H1 (cell line): Measurements from ENCODE around the gene APH1A. TPM values are rescaled to one million over a fixed set of nuclear protein-coding genes. Genes with fewer than 3 reads are reported as not detected.
A peak's percentile ranks its signal among the peaks of the same experiment; 100 is the strongest.

Source experiments
- CTCF ChIA-PET: fragments of 300-600 bp; sonication (Branson Sonifier 250); formaldehyde crosslinking; loops from one replicate; lab custom pipeline; 2021; ENCODE audit not compliant: partially characterized antibody; lab: Charles Lee
- POLR2A ChIA-PET: fragments of 300-600 bp; sonication (Branson Sonifier 250); formaldehyde crosslinking; loops from one replicate; lab custom pipeline; 2021; ENCODE audit warnings: inconsistent platforms; ENCODE audit not compliant: partially characterized antibody; lab: Charles Lee
- DNase-seq, 2 experiments: peaks; one replicate each; pipeline versions ENCODE4 v3.0.0 to v3.0.0-alpha.2; 2010 to 2022; ENCODE audit warnings: low spot score in 2 of 2, low read depth in 1 of 2, mixed read lengths in 1 of 2
- FAIRE-seq: peaks from 2 replicates; lab custom pipeline; 2011; peaks lifted over from hg19 to GRCh38; lab: Jason Lieb, UNC
- H2AFZ ChIP-seq: 2 replicates; pipeline ENCODE4 v1.8.1; 2012; ENCODE audit warnings: low read length, inconsistent platforms
- H2AK5ac ChIP-seq: 2 replicates; pipeline ENCODE4 v1.6.1; 2013; ENCODE audit warnings: low read depth, low read length
- H2BK120ac ChIP-seq: replicated peaks from 2 replicates; pipeline ENCODE3; 2013; ENCODE audit warnings: low read depth, low read length, inconsistent platforms
- H2BK12ac ChIP-seq: 2 replicates; pipeline ENCODE4 v1.6.1; 2013; ENCODE audit warnings: low read depth, low read length
- H2BK15ac ChIP-seq: 2 replicates; pipeline ENCODE4 v1.6.1; 2013; ENCODE audit warnings: low read length
- H2BK20ac ChIP-seq: 2 replicates; pipeline ENCODE4 v1.6.1; 2013; ENCODE audit warnings: low read length
- H2BK5ac ChIP-seq: 2 replicates; pipeline ENCODE4 v1.6.1; 2013; ENCODE audit warnings: low read depth, low read length
- H3K14ac ChIP-seq: 2 replicates; pipeline ENCODE4 v1.6.1; 2013; ENCODE audit warnings: inconsistent platforms; ENCODE audit not compliant: insufficient read length
- H3K18ac ChIP-seq: 2 replicates; pipeline ENCODE4 v1.6.1; 2013; ENCODE audit warnings: low read length; ENCODE audit errors: extremely low read depth
- H3K23ac ChIP-seq: 2 replicates; pipeline ENCODE4 v1.6.1; 2013; ENCODE audit warnings: inconsistent platforms; ENCODE audit not compliant: insufficient read length
- H3K23me2 ChIP-seq: 2 replicates; pipeline ENCODE4 v1.6.1; 2013; ENCODE audit warnings: low read depth, low read length
- H3K27ac ChIP-seq: 2 replicates; pipeline ENCODE4 v1.6.1; 2011; ENCODE audit warnings: low read depth, low read length, inconsistent platforms
- H3K27me3 ChIP-seq, 4 experiments: replicated peaks in 1 of 4; 1 replicate in 1 of 4; 2 replicates in 3 of 4; pipeline versions ENCODE4 v1.6.1 to v1.8.1; 2011 to 2013; ENCODE audit warnings: low read length in 3 of 4, mild to moderate bottlenecking in 3 of 4, inconsistent platforms in 2 of 4, mixed read lengths in 2 of 4, moderate library complexity in 1 of 4; ENCODE audit not compliant: control insufficient read depth in 3 of 4, insufficient read depth in 3 of 4; ENCODE audit errors: extremely low read depth in 1 of 4
- H3K36me3 ChIP-seq, 4 experiments: 2 replicates each; pipeline versions ENCODE4 v1.6.1 to v1.8.1; 2011 to 2013; ENCODE audit warnings: mild to moderate bottlenecking in 4 of 4, low read length in 3 of 4, moderate library complexity in 2 of 4, control low read depth in 1 of 4, inconsistent platforms in 1 of 4; ENCODE audit not compliant: insufficient read depth in 4 of 4, control insufficient read depth in 2 of 4
- H3K4ac ChIP-seq: replicated peaks from 2 replicates; pipeline ENCODE3; 2013; ENCODE audit warnings: low read length, low read depth, mixed read lengths, inconsistent platforms; ENCODE audit not compliant: insufficient read length
- H3K4me1 ChIP-seq, 4 experiments: replicated peaks in 1 of 4; 1 replicate in 1 of 4; 2 replicates in 3 of 4; pipeline versions ENCODE4 v1.6.1 to v1.8.1; 2011 to 2013; ENCODE audit warnings: low read length in 3 of 4, inconsistent platforms in 2 of 4, mixed read lengths in 1 of 4; ENCODE audit not compliant: insufficient read depth in 4 of 4, control insufficient read depth in 3 of 4
- H3K4me2 ChIP-seq, 2 experiments: 2 replicates each; pipeline versions ENCODE4 v1.6.1 to v1.8.1; 2011 to 2013; ENCODE audit warnings: low read depth in 2 of 2, low read length in 2 of 2, control low read depth in 1 of 2, inconsistent platforms in 1 of 2, mild to moderate bottlenecking in 1 of 2; ENCODE audit not compliant: insufficient read depth in 1 of 2
- H3K4me3 ChIP-seq, 4 experiments: fragments of 200-600, 300-600 bp in 1 of 4; sonication (generic), shearing (Covaris generic), sonication (Bioruptor Twin) in 1 of 4; 2 replicates each; pipeline versions ENCODE4 v1.5.1 to v1.8.1; 2011 to 2016; ENCODE audit warnings: low read length in 4 of 4, low read depth in 3 of 4, control low read depth in 2 of 4, inconsistent platforms in 2 of 4, mild to moderate bottlenecking in 2 of 4, mixed read lengths in 1 of 4, moderate library complexity in 1 of 4; ENCODE audit not compliant: insufficient read depth in 2 of 4; ENCODE audit errors: extremely low read depth in 1 of 4
- H3K56ac ChIP-seq: replicated peaks from 2 replicates; pipeline ENCODE3; 2013; ENCODE audit warnings: low read depth, mild to moderate bottlenecking, mixed read lengths, low read length, inconsistent platforms; ENCODE audit not compliant: insufficient read length
- H3K79me1 ChIP-seq: 2 replicates; pipeline ENCODE4 v1.6.1; 2013; ENCODE audit warnings: low read depth, low read length, control low read depth
- H3K79me2 ChIP-seq, 2 experiments: 2 replicates each; pipeline versions ENCODE4 v1.6.1 to v1.8.1; 2012 to 2013; ENCODE audit warnings: low read length in 2 of 2, mild to moderate bottlenecking in 2 of 2, inconsistent platforms in 1 of 2; ENCODE audit not compliant: insufficient read depth in 2 of 2, control insufficient read depth in 1 of 2
- H3K9ac ChIP-seq, 4 experiments: replicated peaks in 1 of 4; 1 replicate in 1 of 4; 2 replicates in 3 of 4; pipeline versions ENCODE4 v1.6.1 to v1.8.1; 2011 to 2013; ENCODE audit warnings: low read depth in 3 of 4, low read length in 3 of 4, control low read depth in 2 of 4, mild to moderate bottlenecking in 2 of 4, moderate library complexity in 2 of 4, inconsistent platforms in 1 of 4; ENCODE audit errors: extremely low read depth in 1 of 4
- H3K9me3 ChIP-seq, 2 experiments: 2 replicates each; pipeline versions ENCODE4 v1.6.1 to v1.8.1; 2012 to 2013; ENCODE audit warnings: mild to moderate bottlenecking in 2 of 2, moderate library complexity in 2 of 2, control low read depth in 1 of 2, inconsistent platforms in 1 of 2, low read depth in 1 of 2, low read length in 1 of 2, mixed read lengths in 1 of 2; ENCODE audit not compliant: insufficient read depth in 2 of 2
- H4K20me1 ChIP-seq, 2 experiments: replicated peaks in 1 of 2; 2 replicates each; pipeline versions ENCODE3 to v1.8.1; 2011 to 2013; ENCODE audit warnings: inconsistent platforms in 2 of 2, low read length in 2 of 2, mild to moderate bottlenecking in 1 of 2; ENCODE audit not compliant: insufficient read depth in 2 of 2, control insufficient read depth in 1 of 2
- H4K5ac ChIP-seq: 2 replicates; pipeline ENCODE4 v1.6.1; 2013; ENCODE audit warnings: low read length, low read depth, mixed read lengths, inconsistent platforms; ENCODE audit not compliant: insufficient read length
- H4K8ac ChIP-seq: 2 replicates; pipeline ENCODE4 v1.8.0; 2013; ENCODE audit warnings: mild to moderate bottlenecking, moderate library complexity, low read length, inconsistent platforms; ENCODE audit not compliant: insufficient read depth; ENCODE audit errors: extremely low read depth
- H4K91ac ChIP-seq: replicated peaks from 2 replicates; pipeline ENCODE3; 2013; ENCODE audit warnings: low read length, mixed read lengths, inconsistent platforms; ENCODE audit not compliant: insufficient read length
- CBX8 ChIP-seq: fragments of 300-800, 300-1000 bp; sonication (generic); IDR thresholded peaks from 2 replicates; pipeline ENCODE4 v1.7.1; 2016; ENCODE audit warnings: low read depth, low read length, borderline replicate concordance
- EZH2 ChIP-seq: fragments of 200-600 bp; sonication (generic); IDR thresholded peaks from 2 replicates; pipeline ENCODE4 v1.7.1; 2012; ENCODE audit warnings: low read depth, mild to moderate bottlenecking, moderate library complexity, low read length, inconsistent platforms; ENCODE audit not compliant: severe bottlenecking
- POLR2A ChIP-seq, 2 experiments: IDR thresholded peaks; 1 replicate in 1 of 2; 2 replicates in 1 of 2; pipeline ENCODE4 v1.6.1; 2011; ENCODE audit warnings: low read depth in 2 of 2, low read length in 2 of 2, mild to moderate bottlenecking in 2 of 2; ENCODE audit errors: control extremely low read depth in 1 of 2
- RFX5 ChIP-seq: IDR thresholded peaks from 2 replicates; pipeline ENCODE4 v1.6.1; 2011; ENCODE audit warnings: low read depth, low read length, improper control_type of control experiment, borderline replicate concordance
- SRF ChIP-seq: IDR thresholded peaks from 2 replicates; pipeline ENCODE4 v1.6.1; 2011; ENCODE audit warnings: mild to moderate bottlenecking, low read depth, low read length, moderate library complexity
- WGBS, 2 experiments: shearing (Covaris generic) in 1 of 2; methylation state at CpG; one replicate each; pipeline versions ENCODE4 v1.1.6 to v1.1.7; 2013 to 2015; ENCODE audit warnings: low lambda C conversion rate in 2 of 2, mixed read lengths in 2 of 2, inconsistent platforms in 1 of 2, low coverage in 1 of 2, missing lambda C conversion rate in 1 of 2; ENCODE audit not compliant: insufficient replicate concordance in 2 of 2, insufficient coverage in 1 of 2, insufficient read length in 1 of 2; ENCODE audit errors: extremely low coverage in 1 of 2, missing lambda C conversion rate in 1 of 2; 5-methylcytosine and 5-hydroxymethylcytosine counted together
- polyA plus RNA-seq, 7 experiments: library from polyadenylated mRNA; depleted of rRNA in 3 of 7; stranded (reverse) in 5 of 7; unstranded in 2 of 7; fragments of >200 nt in 5 of 7; fragments of 200-250 nt in 2 of 7; gene quantifications; 1 replicate in 5 of 7; 2 replicates in 1 of 7; 4 replicates in 1 of 7; pipeline versions ENCODE4 v1.2.1 to v1.2.3, GENCODE V29; 2011 to 2013; ENCODE audit warnings: missing spikeins in 2 of 7, mixed read lengths in 2 of 7
- total RNA-seq: library from RNA; stranded (reverse); fragmentation: NEBNext Ultra II Directional; extraction: Animal tissue kit (Norgen Biotek cat#: 25700); gene quantifications from 2 replicates; pipeline ENCODE4 v1.2.1, GENCODE V29; 2021
- TF ChIP-seq, protein P1 (sequence below): IDR thresholded peaks from 2 replicates; pipeline ENCODE4 v1.6.1; 2012; ENCODE audit warnings: inconsistent platforms

The APH1A gene
- total and polyA plus RNA-seq, 2 of the 8 experiments (the other 6 are each of a cell fraction or from before 2014, with no cell fraction given) = 111 to 183 TPM

DNA sequence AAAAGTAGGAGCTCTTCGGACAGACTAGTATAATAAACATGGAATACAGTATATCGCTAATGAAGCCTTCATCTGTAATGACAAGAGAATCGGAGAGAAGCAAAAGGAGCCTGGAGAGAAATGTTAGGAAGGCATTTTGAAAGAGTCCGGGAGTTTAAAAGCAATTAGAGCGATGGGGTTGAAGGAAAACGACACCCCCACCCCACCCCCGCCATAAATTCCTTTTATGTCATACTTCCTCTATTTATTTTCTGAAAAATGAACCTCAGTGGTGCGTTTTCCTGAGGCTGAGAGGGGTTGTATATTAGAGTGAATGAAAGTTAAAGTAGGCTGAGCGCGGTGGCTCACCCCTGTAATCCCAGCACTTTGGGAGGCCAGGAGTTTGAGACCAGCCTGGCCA, 635 bp upstream of the APH1A start:
- H3K14ac ChIP-seq = no peak overlapping the region
- H4K20me1 ChIP-seq = peaks cover 3 to 4% of the 10 kb centered on the region in 2 experiments
- ChIA-PET CTCF (interaction anchor here (1.1 to 16.5 kb wide), 3 partner anchors 12 to 30 kb away, joined by 4 to 326 read pairs (median 43); partner anchors contain the start of genes CA14 and CIART), POLR2A (interaction anchor here (0.6 to 25.2 kb wide), 15 partner anchors 11 to 247 kb away, joined by 3 to 535 read pairs (median 4); partner anchors contain the start of genes ANP32E, CA14, CIART and RPRD2)
- H3K79me2 ChIP-seq = peaks cover 8 to 20% of the 10 kb centered on the region in 2 experiments; a peak in 3 of 4 replicates
- peaks cover 11% of the 10 kb centered on the region; the same call in 1 of the 2 replicates for H3K79me1 ChIP-seq
- H3K27ac ChIP-seq = peak overlapping the region; percentile 54
- no peaks in the 10 kb centered on the region for H3K27me3 ChIP-seq
- 34% methylated on average over 10 of the region's 10 CpGs; no CpG with 5 or more reads in 1 of the 2 experiments for WGBS, 2 experiments
- H2BK5ac ChIP-seq = peak overlapping the region; percentile 44
- peak overlapping the region; percentile 27 for H4K5ac ChIP-seq
- H3K9ac ChIP-seq = peak overlapping the region in 3 of 4 experiments; percentile 36 to 51 (median 44); a peak in 5 of 7 replicates
- peaks cover 8 to 13% (median 10%) of the 10 kb centered on the region in 4 experiments; a peak in 6 of 7 replicates for H3K4me1 ChIP-seq
- no peak for DNase-seq
- no peak overlapping the region for H3K4ac ChIP-seq
- 0 out of 2 replicates have a peak overlapping the region, but pooled peaks have one; percentile 46 for H2AK5ac ChIP-seq
- H3K4me3 ChIP-seq = peak overlapping the region; percentile 47 to 94 (median 67)
- H3K4me2 ChIP-seq = peak overlapping the region; percentile 95 to 100
- no peak overlapping the region for H4K91ac ChIP-seq
- no peaks in the 10 kb centered on the region for H3K9me3 ChIP-seq
- FAIRE-seq = no peak
- H3K23me2 ChIP-seq = peaks cover 10% of the 10 kb centered on the region
- H2BK15ac ChIP-seq = no peak overlapping the region
- TF ChIP-seq CBX8 (no peak), EZH2 (no peak), POLR2A (IDR thresholded peaks at IDR 0.05; ENCODE audit: control extremely low read depth in 1 of 2, low read depth in 2 of 2, low read length in 2 of 2) (no peak), RFX5 (no peak), SRF (no peak)
- TF ChIP-seq, protein P1, sequence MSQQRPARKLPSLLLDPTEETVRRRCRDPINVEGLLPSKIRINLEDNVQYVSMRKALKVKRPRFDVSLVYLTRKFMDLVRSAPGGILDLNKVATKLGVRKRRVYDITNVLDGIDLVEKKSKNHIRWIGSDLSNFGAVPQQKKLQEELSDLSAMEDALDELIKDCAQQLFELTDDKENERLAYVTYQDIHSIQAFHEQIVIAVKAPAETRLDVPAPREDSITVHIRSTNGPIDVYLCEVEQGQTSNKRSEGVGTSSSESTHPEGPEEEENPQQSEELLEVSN = no peak
- TF ChIP-seq, all 59 proteins: peak for 0
- Histone ChIP-seq H2BK120ac (no peak overlapping the region), H2AFZ (no peak overlapping the region), H3K36me3 (peaks cover 12 to 30% (median 23%) of the 10 kb centered on the region in 4 experiments), H2BK12ac (peak overlapping the region; percentile 61; the same call in 1 of the 2 replicates), H3K56ac (no peak overlapping the region), H4K8ac (no peak overlapping the region), H3K23ac (no peak overlapping the region), H2BK20ac (no peak overlapping the region), H3K18ac (0 out of 2 replicates have a peak overlapping the region, but pooled peaks have one; percentile 51)
